HT1080 (cell line): Measurements from ENCODE around the gene SEC61G. TPM values are rescaled to one million over a fixed set of nuclear protein-coding genes. Genes with fewer than 3 reads are reported as not detected.

Source experiments
- total RNA-seq: library from RNA; depleted of rRNA; stranded (reverse); fragments of >200 nt; shearing (Covaris generic); gene quantifications from 2 replicates; pipeline ENCODE4 v1.2.3, GENCODE V29; 2014; rRNA removed

SEC61G gene
- total RNA-seq, 1 experiment from 2014 or later = 184 TPM

Other genes starting within 250 kb of the SEC61G start
- not detected in 2 replicates for gene VSTM2A, start 216.8 kb downstream of the SEC61G start, total RNA-seq